Gastrocnemius medialis (tissue), 4 donors: ENCODE results near the gene HOXA6. TPM values are rescaled to one million over a fixed set of nuclear protein-coding genes. Genes with fewer than 3 reads are reported as not detected.

Experiments used
- ATAC-seq, 2 donors: fragments of 150-250 bp; one replicate each; pipeline ENCODE4 v1.9.1; 2016
- DNase-seq, 2 donors: peaks; one replicate each; pipeline ENCODE4 v3.0.0-alpha.2; 2019
- H3K27ac ChIP-seq, 4 donors: fragments of 200-600 bp; sonication (generic); 1 replicate in 1 of 4; 2 replicates in 3 of 4; pipeline ENCODE4 v1.5.1; 2016 to 2018; ENCODE audit warnings: mild to moderate bottlenecking in 2 of 4, moderate library complexity in 1 of 4
- H3K27me3 ChIP-seq, 3 donors: fragments of 200-600 bp; sonication (generic) in 2 of 3; 1 replicate in 1 of 3; 2 replicates in 2 of 3; pipeline versions ENCODE4 v1.5.1 to v1.6.0; 2016 to 2019; ENCODE audit warnings: mild to moderate bottlenecking in 1 of 3, moderate library complexity in 1 of 3
- H3K36me3 ChIP-seq, 2 donors: fragments of 200-600 bp; sonication (generic) in 1 of 2; one replicate each; pipeline ENCODE4 v1.5.1; 2017 to 2018
- H3K4me1 ChIP-seq, 2 donors: fragments of 200-600 bp; sonication (generic) in 1 of 2; one replicate each; pipeline ENCODE4 v1.5.1; 2016 to 2017; ENCODE audit warnings: mild to moderate bottlenecking in 2 of 2
- H3K4me3 ChIP-seq, 4 donors: fragments of 200-600 bp; sonication (generic) in 3 of 4; 1 replicate in 1 of 4; 2 replicates in 3 of 4; pipeline ENCODE4 v1.5.1; 2016 to 2019; ENCODE audit warnings: mild to moderate bottlenecking in 2 of 4
- H3K9me3 ChIP-seq, 3 donors: fragments of 200-600 bp; sonication (generic) in 2 of 3; 1 replicate in 1 of 3; 2 replicates in 2 of 3; pipeline ENCODE4 v1.5.1; 2016 to 2019
- POLR2A ChIP-seq, 2 donors: fragments of 450-650 bp; IDR thresholded peaks; one replicate each; pipeline ENCODE4 v1.6.1; 2017; ENCODE audit warnings: antibody characterized with exemption in 2 of 2, mild to moderate bottlenecking in 2 of 2, moderate library complexity in 2 of 2
- in situ Hi-C, 4 donors: fragments of 200-750 bp; cut with MboI; loops; one replicate each; pipeline versions ENCODE4 v1.15.0 to v1.8.0; 2017; ENCODE audit warnings: low sequenced_read_pairs in 4 of 4
- intact Hi-C: fragments of 100-400 bp; cut with DNase I; formaldehyde crosslinking; loops from one replicate; pipeline ENCODE4 v1.15.1; 2023; ENCODE audit warnings: low total_unique reads
- total RNA-seq, 4 donors: library from RNA; depleted of rRNA; stranded (reverse); fragments of >200 nt; gene quantifications; one replicate each; pipeline versions ENCODE4 v1.1.0 to v1.2.3, GENCODE V29; 2016
- TF ChIP-seq, protein P1 (sequence below), 5 experiments: fragments of 450-650 bp in 3 of 5; fragments of 200-600 bp in 2 of 5; sonication (generic) in 2 of 5; IDR thresholded peaks in 4 of 5; conservative IDR thresholded peaks in 1 of 5; 1 replicate in 4 of 5; 2 replicates in 1 of 5; pipeline ENCODE4 v1.5.1; 2016 to 2019; ENCODE audit warnings: antibody characterized with exemption in 5 of 5, mild to moderate bottlenecking in 3 of 5, moderate library complexity in 3 of 5

HOXA6 gene
- total RNA-seq, 4 donors from 2014 or later, result 2.6 to 5.6 (median 4.2) TPM

DNA sequence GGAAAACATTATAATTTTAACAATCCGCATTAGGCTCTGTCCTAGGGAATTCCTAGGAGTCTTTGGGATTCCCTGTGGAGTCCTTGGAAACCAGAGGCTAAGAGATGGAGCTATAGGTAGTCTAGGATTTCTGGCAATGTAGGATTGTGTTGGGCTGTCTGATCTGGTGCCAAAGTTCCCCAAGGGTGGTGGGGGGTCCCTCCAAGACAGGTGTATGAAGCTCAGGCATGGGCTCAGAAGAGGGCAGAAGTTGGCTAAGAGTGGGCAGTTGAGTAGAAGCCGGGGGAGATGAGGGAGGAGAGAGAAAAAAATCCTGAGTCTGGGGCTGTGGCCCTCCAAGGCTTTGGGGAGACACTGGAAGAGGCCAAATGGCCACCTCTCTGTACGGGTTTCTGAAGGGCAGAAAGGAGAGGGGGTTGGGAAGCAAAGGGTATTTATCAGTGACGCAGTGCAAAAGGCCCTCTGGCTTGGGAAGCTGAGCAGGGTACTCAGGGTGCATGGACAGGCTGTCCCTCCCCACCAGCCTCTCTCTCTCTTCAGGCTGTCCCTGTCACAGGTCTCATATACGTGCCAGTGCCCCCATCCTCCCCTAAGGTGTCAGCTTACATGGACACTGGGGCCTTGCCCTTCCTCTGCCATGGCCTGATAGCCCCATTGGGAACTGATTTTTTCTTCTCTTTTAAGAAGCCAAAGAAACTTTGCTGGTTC is 929 bp downstream of the HOXA6 start:
- Histone ChIP-seq H3K36me3 (peaks cover 0 to 20% of the 10 kb centered on the region in 2 donors), H3K4me3 (peak overlapping the region in 2 of 4 donors; percentile 64 to 71), H3K9me3 (no peaks in the 10 kb centered on the region), H3K27ac (peak overlapping the region; percentile 90 to 96 (median 94)), H3K27me3 (no peaks in the 10 kb centered on the region), H3K4me1 (peaks cover 43 to 49% of the 10 kb centered on the region in 2 donors)
- peak in 1 of 2 donors; percentile 64 for DNase-seq
- intact Hi-C loops (no loop called here), in situ Hi-C loops (loop anchor here in 3 of 4 donors (5.0 to 10.0 kb wide), 3 partner anchors 289 to 782 kb away; no protein-coding TSS in a partner anchor)
- TF ChIP-seq POLR2A (IDR thresholded peaks at IDR 0.05), result no peak
- TF ChIP-seq, protein P1, sequence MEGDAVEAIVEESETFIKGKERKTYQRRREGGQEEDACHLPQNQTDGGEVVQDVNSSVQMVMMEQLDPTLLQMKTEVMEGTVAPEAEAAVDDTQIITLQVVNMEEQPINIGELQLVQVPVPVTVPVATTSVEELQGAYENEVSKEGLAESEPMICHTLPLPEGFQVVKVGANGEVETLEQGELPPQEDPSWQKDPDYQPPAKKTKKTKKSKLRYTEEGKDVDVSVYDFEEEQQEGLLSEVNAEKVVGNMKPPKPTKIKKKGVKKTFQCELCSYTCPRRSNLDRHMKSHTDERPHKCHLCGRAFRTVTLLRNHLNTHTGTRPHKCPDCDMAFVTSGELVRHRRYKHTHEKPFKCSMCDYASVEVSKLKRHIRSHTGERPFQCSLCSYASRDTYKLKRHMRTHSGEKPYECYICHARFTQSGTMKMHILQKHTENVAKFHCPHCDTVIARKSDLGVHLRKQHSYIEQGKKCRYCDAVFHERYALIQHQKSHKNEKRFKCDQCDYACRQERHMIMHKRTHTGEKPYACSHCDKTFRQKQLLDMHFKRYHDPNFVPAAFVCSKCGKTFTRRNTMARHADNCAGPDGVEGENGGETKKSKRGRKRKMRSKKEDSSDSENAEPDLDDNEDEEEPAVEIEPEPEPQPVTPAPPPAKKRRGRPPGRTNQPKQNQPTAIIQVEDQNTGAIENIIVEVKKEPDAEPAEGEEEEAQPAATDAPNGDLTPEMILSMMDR (IDR thresholded peaks at IDR 0.05 in 4 of 5, conservative IDR thresholded peaks at IDR 0.05 in 1 of 5), result no peak
- ATAC-seq, result no peak

GRCh38 chr7:27145914-27146412 is 1.6 kb downstream of the HOXA6 start:
- TF ChIP-seq, protein P1 (IDR thresholded peaks at IDR 0.05 in 4 of 5, conservative IDR thresholded peaks at IDR 0.05 in 1 of 5), result no peak
- TF ChIP-seq POLR2A (IDR thresholded peaks at IDR 0.05), result no peak
- ATAC-seq, result no peak
- in situ Hi-C loops (loop anchor here in 3 of 4 donors (5.0 to 10.0 kb wide), 3 partner anchors 289 to 781 kb away; no protein-coding TSS in a partner anchor), intact Hi-C loops (no loop called here)
- no peak for DNase-seq
- Histone ChIP-seq H3K36me3 (peaks cover 0 to 20% of the 10 kb centered on the region in 2 donors), H3K4me3 (no peak overlapping the region), H3K27me3 (no peaks in the 10 kb centered on the region), H3K27ac (peak overlapping the region; percentile 90 to 96 (median 94)), H3K9me3 (no peaks in the 10 kb centered on the region), H3K4me1 (peaks cover 40 to 43% of the 10 kb centered on the region in 2 donors)

DNA sequence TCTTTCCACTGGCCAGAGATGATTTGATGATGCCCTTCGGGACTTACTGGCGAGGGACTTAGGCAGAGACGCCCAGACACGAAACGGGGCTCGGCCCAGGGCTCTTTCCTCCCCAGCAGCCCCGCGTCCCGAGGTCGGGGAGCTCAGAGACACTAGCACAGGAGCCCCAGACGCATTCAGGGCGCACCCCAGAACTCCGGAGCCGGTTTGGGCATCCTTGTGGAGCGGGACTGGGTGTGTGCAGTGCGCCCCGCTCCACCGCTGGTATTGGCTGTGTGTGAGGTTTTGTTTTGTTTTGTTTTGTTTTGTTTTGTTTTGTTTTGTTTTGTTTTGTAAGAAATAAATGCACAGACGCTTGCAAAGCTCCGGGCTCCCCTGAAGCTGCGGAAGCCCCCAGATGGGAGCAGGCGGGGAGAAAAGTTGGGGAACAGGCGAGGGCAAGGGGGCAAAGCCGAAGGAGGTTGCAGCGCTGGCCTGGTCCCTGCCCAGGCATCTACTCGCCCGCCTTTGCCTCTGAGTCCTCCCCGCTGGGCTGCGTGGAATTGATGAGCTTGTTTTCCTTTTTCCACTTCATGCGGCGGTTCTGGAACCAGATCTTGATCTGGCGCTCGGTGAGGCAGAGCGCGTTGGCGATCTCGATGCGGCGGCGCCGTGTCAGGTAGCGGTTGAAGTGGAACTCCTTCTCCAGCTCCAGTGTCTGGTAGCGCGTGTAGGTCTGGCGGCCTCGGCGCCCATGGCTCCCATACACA is 2.2 kb downstream of the HOXA6 start:
- no peak for ATAC-seq
- H3K4me1 ChIP-seq, result peaks cover 39 to 40% of the 10 kb centered on the region in 2 donors
- H3K36me3 ChIP-seq, result peaks cover 0 to 20% of the 10 kb centered on the region in 2 donors
- H3K27ac ChIP-seq, result peak overlapping the region in 2 of 4 donors; percentile 92 to 94
- no peaks in the 10 kb centered on the region for H3K9me3 ChIP-seq
- in situ Hi-C loops (loop anchor here in 3 of 4 donors (5.0 to 10.0 kb wide), 3 partner anchors 288 to 781 kb away; no protein-coding TSS in a partner anchor), intact Hi-C loops (no loop called here)
- no peaks in the 10 kb centered on the region for H3K27me3 ChIP-seq
- TF ChIP-seq POLR2A (IDR thresholded peaks at IDR 0.05), result no peak
- TF ChIP-seq, protein P1 (IDR thresholded peaks at IDR 0.05 in 4 of 5, conservative IDR thresholded peaks at IDR 0.05 in 1 of 5), result no peak
- DNase-seq, result no peak
- no peak overlapping the region for H3K4me3 ChIP-seq

- Histone ChIP-seq H3K27ac (peak overlapping the region in 3 of 4 donors; percentile 63 to 94 (median 66)), H3K9me3 (no peaks in the 10 kb centered on the region), H3K27me3 (no peaks in the 10 kb centered on the region), H3K36me3 (peaks cover 0 to 20% of the 10 kb centered on the region in 2 donors), H3K4me3 (no peak overlapping the region), H3K4me1 (peaks cover 33 to 35% of the 10 kb centered on the region in 2 donors)
- TF ChIP-seq, protein P1 (IDR thresholded peaks at IDR 0.05 in 4 of 5, conservative IDR thresholded peaks at IDR 0.05 in 1 of 5), result no peak
- in situ Hi-C loops (loop anchor here in 3 of 4 donors (5.0 to 10.0 kb wide), 4 partner anchors 287 to 780 kb away; no protein-coding TSS in a partner anchor), intact Hi-C loops (no loop called here)
- ATAC-seq (no peak), DNase-seq (no peak)
Observed at GRCh38 chr7:27144781-27145164, 2.8 kb downstream of the HOXA6 start.
